Mesenchymal stem cell (in vitro differentiated cells and primary cell): ENCODE data around the gene MYH9.

Experiments
- DNase-seq: peaks from one replicate; pipeline ENCODE4 v3.0.0-alpha.2; 2013
- H2AFZ ChIP-seq: one replicate; pipeline ENCODE4 v1.6.1; 2013; ENCODE audit warnings: low read depth, mild to moderate bottlenecking, control low read depth, inconsistent platforms, low read length, moderate library complexity
- H2AK5ac ChIP-seq: 2 replicates; pipeline ENCODE4 v1.6.1; 2013; ENCODE audit warnings: low read length, moderate library complexity, mild to moderate bottlenecking, inconsistent platforms; ENCODE audit not compliant: severe bottlenecking
- H2BK120ac ChIP-seq: one replicate; pipeline ENCODE4 v1.6.1; 2013; ENCODE audit warnings: low read depth, mild to moderate bottlenecking, inconsistent platforms, low read length, moderate library complexity
- H2BK12ac ChIP-seq, 2 experiments: one replicate each; pipeline ENCODE4 v1.6.1; 2013; ENCODE audit warnings: inconsistent platforms in 2 of 2, low read length in 2 of 2, mild to moderate bottlenecking in 2 of 2, moderate library complexity in 2 of 2, control low read depth in 1 of 2
- H2BK15ac ChIP-seq: one replicate; pipeline ENCODE4 v1.6.1; 2013; ENCODE audit warnings: mild to moderate bottlenecking, low read depth, inconsistent platforms; ENCODE audit not compliant: poor library complexity, severe bottlenecking
- H2BK5ac ChIP-seq: 2 replicates; pipeline ENCODE4 v1.6.1; 2013; ENCODE audit warnings: low read depth, mild to moderate bottlenecking, low read length, control low read depth, inconsistent platforms; ENCODE audit not compliant: poor library complexity, severe bottlenecking
- H3K14ac ChIP-seq, 2 experiments: one replicate each; pipeline ENCODE4 v1.6.1; 2013; ENCODE audit warnings: inconsistent platforms in 2 of 2, low read length in 2 of 2, control low read depth in 1 of 2, mild to moderate bottlenecking in 1 of 2, moderate library complexity in 1 of 2
- H3K18ac ChIP-seq, 2 experiments: one replicate each; pipeline ENCODE4 v1.6.1; 2013; ENCODE audit warnings: inconsistent platforms in 2 of 2, low read length in 2 of 2, control low read depth in 1 of 2, low read depth in 1 of 2, mild to moderate bottlenecking in 1 of 2
- H3K23ac ChIP-seq, 2 experiments: one replicate each; pipeline ENCODE4 v1.6.1; 2013; ENCODE audit warnings: inconsistent platforms in 2 of 2, low read length in 2 of 2, mild to moderate bottlenecking in 2 of 2, moderate library complexity in 2 of 2, control low read depth in 1 of 2
- H3K27ac ChIP-seq: 2 replicates; pipeline ENCODE4 v1.5.1; 2013; ENCODE audit warnings: mild to moderate bottlenecking, moderate library complexity, low read length, control low read depth, inconsistent platforms; ENCODE audit not compliant: poor library complexity, severe bottlenecking
- H3K27me3 ChIP-seq, 2 experiments: 2 replicates each; pipeline versions ENCODE4 v1.6.1 to v1.7.0; 2013; ENCODE audit warnings: low read length in 2 of 2, mild to moderate bottlenecking in 2 of 2, moderate library complexity in 2 of 2, control low read depth in 1 of 2, inconsistent platforms in 1 of 2; ENCODE audit not compliant: control insufficient read depth in 1 of 2, insufficient read depth in 1 of 2
- H3K36me3 ChIP-seq, 2 experiments: 2 replicates each; pipeline versions ENCODE4 v1.6.1 to v1.7.0; 2013; ENCODE audit warnings: low read length in 2 of 2, control low read depth in 1 of 2, inconsistent platforms in 1 of 2, low read depth in 1 of 2, mild to moderate bottlenecking in 1 of 2; ENCODE audit not compliant: insufficient read depth in 2 of 2, control insufficient read depth in 1 of 2
- H3K4ac ChIP-seq, 2 experiments: one replicate each; pipeline ENCODE4 v1.6.1; 2013; ENCODE audit warnings: inconsistent platforms in 2 of 2, low read length in 2 of 2, mild to moderate bottlenecking in 2 of 2, moderate library complexity in 2 of 2, control low read depth in 1 of 2, low read depth in 1 of 2
- H3K4me1 ChIP-seq: 2 replicates; pipeline ENCODE4 v1.6.1; 2013; ENCODE audit warnings: low read depth, low read length, control low read depth; ENCODE audit not compliant: control insufficient read depth, insufficient read depth
- H3K4me2 ChIP-seq: 2 replicates; pipeline ENCODE4 v1.6.1; 2013; ENCODE audit warnings: low read length, mild to moderate bottlenecking, inconsistent platforms; ENCODE audit not compliant: poor library complexity, severe bottlenecking
- H3K4me3 ChIP-seq, 2 experiments: 2 replicates each; pipeline versions ENCODE4 v1.5.1 to v1.7.0; 2013; ENCODE audit warnings: low read length in 2 of 2, mild to moderate bottlenecking in 2 of 2, control low read depth in 1 of 2, low read depth in 1 of 2; ENCODE audit not compliant: insufficient read depth in 1 of 2
- H3K79me1 ChIP-seq: replicated peaks from 2 replicates; pipeline ENCODE4 v1.6.1; 2013; ENCODE audit warnings: mild to moderate bottlenecking, control low read depth, low read length, inconsistent platforms; ENCODE audit not compliant: poor library complexity, severe bottlenecking
- H3K9ac ChIP-seq: 2 replicates; pipeline ENCODE4 v1.7.0; 2013; ENCODE audit warnings: mild to moderate bottlenecking, low read length, moderate library complexity
- H3K9me3 ChIP-seq: 2 replicates; pipeline ENCODE4 v1.7.0; 2013; ENCODE audit warnings: mild to moderate bottlenecking, low read length; ENCODE audit not compliant: control insufficient read depth
- H4K8ac ChIP-seq: one replicate; pipeline ENCODE4 v1.6.1; 2013; ENCODE audit warnings: inconsistent platforms, mild to moderate bottlenecking, low read length, moderate library complexity
- H4K91ac ChIP-seq: one replicate; pipeline ENCODE4 v1.6.1; 2013; ENCODE audit warnings: mild to moderate bottlenecking, low read length, inconsistent platforms
- WGBS: methylation state at CpG from one replicate; pipeline ENCODE4 v1.1.7; 2013; ENCODE audit warnings: mixed read lengths; 5-methylcytosine and 5-hydroxymethylcytosine counted together

MYH9 gene

GRCh38 chr22:36334081-36334820 is 53.5 kb downstream of the MYH9 start:
- H2AFZ ChIP-seq: no peak overlapping the region
- H3K9me3 ChIP-seq: no peaks in the 10 kb centered on the region
- no peak overlapping the region for H3K4me3 ChIP-seq
- H3K23ac ChIP-seq: no peak overlapping the region
- H4K91ac ChIP-seq: peak overlapping the region; percentile 52
- peak overlapping the region in 1 of 2 experiments; percentile 68 for H3K14ac ChIP-seq
- H3K4ac ChIP-seq: peak overlapping the region; percentile 3 to 68
- no peak overlapping the region for H2BK120ac ChIP-seq
- no peaks in the 10 kb centered on the region for H3K27me3 ChIP-seq
- 91% methylated on average over 25 of the region's 25 CpGs for WGBS
- H3K36me3 ChIP-seq: peaks cover 64 to 67% of the 10 kb centered on the region in 2 experiments
- peak overlapping the region; percentile 47 for H2BK5ac ChIP-seq
- peak overlapping the region; percentile 22 to 29 for H2BK12ac ChIP-seq
- no peaks in the 10 kb centered on the region for H3K79me1 ChIP-seq
- no peak overlapping the region for H3K9ac ChIP-seq
- H4K8ac ChIP-seq: peak overlapping the region; percentile 8
- peak overlapping the region; percentile 99 for H3K27ac ChIP-seq
- no peak overlapping the region for H3K4me2 ChIP-seq
- peak; percentile 48 for DNase-seq
- peaks cover 68% of the 10 kb centered on the region for H3K4me1 ChIP-seq
- H3K18ac ChIP-seq: peak overlapping the region; percentile 46 to 79
- no peak overlapping the region for H2BK15ac ChIP-seq
- H2AK5ac ChIP-seq: peak overlapping the region; percentile 61

- H2BK5ac ChIP-seq: peak overlapping the region; percentile 40
- no peak overlapping the region for H3K4me3 ChIP-seq
- H4K91ac ChIP-seq: no peak overlapping the region
- peak overlapping the region; percentile 49 for H2AK5ac ChIP-seq
- peaks cover 73% of the 10 kb centered on the region for H3K4me1 ChIP-seq
- no peaks in the 10 kb centered on the region for H3K79me1 ChIP-seq
- no peak overlapping the region for H4K8ac ChIP-seq
- no peak overlapping the region for H3K23ac ChIP-seq
- no peak overlapping the region for H2BK120ac ChIP-seq
- no peaks in the 10 kb centered on the region for H3K27me3 ChIP-seq
- H3K9ac ChIP-seq: no peak overlapping the region
- WGBS: 66% methylated on average over 4 of the region's 5 CpGs
- H3K9me3 ChIP-seq: no peaks in the 10 kb centered on the region
- H3K18ac ChIP-seq: peak overlapping the region in 1 of 2 experiments; percentile 63
- no peak overlapping the region for H2BK12ac ChIP-seq
- no peak overlapping the region for H2BK15ac ChIP-seq
- H3K4ac ChIP-seq: no peak overlapping the region
- no peak overlapping the region for H3K4me2 ChIP-seq
- no peak overlapping the region for H2AFZ ChIP-seq
- peak overlapping the region; percentile 99 for H3K27ac ChIP-seq
- H3K14ac ChIP-seq: peak overlapping the region in 1 of 2 experiments; percentile 41
- no peak for DNase-seq
- peaks cover 64 to 72% of the 10 kb centered on the region in 2 experiments for H3K36me3 ChIP-seq
Observed at GRCh38 chr22:36333644-36334043, 54.1 kb downstream of the MYH9 start.

- no peak overlapping the region for H2AFZ ChIP-seq
- no peak overlapping the region for H3K14ac ChIP-seq
- H3K18ac ChIP-seq: peak overlapping the region; percentile 16 to 58
- H3K36me3 ChIP-seq: peaks cover 60 to 76% of the 10 kb centered on the region in 2 experiments
- peak overlapping the region; percentile 20 for H4K8ac ChIP-seq
- no peak overlapping the region for H2BK120ac ChIP-seq
- no peak overlapping the region for H2BK15ac ChIP-seq
- H3K9me3 ChIP-seq: no peaks in the 10 kb centered on the region
- peaks cover 78% of the 10 kb centered on the region for H3K4me1 ChIP-seq
- 5% methylated on average over 8 of the region's 13 CpGs for WGBS
- H4K91ac ChIP-seq: peak overlapping the region; percentile 18
- peak overlapping the region in 1 of 2 experiments; percentile 29 for H2BK12ac ChIP-seq
- H2BK5ac ChIP-seq: peak overlapping the region; percentile 12
- peak overlapping the region; percentile 83 for H3K9ac ChIP-seq
- no peak overlapping the region for H3K23ac ChIP-seq
- no peaks in the 10 kb centered on the region for H3K27me3 ChIP-seq
- H3K4ac ChIP-seq: peak overlapping the region in 1 of 2 experiments; percentile 62
- H3K27ac ChIP-seq: peak overlapping the region; percentile 99
- peak; percentile 95 for DNase-seq
- no peak overlapping the region for H3K4me3 ChIP-seq
- no peaks in the 10 kb centered on the region for H3K79me1 ChIP-seq
- H3K4me2 ChIP-seq: no peak overlapping the region
- H2AK5ac ChIP-seq: peak overlapping the region; percentile 53
Observed at GRCh38 chr22:36332623-36333332, 55.0 kb downstream of the MYH9 start.
